22Rv1 (cell line): Measurements from ENCODE around the gene SLC44A2.

Source experiments
- CTCF ChIP-seq: fragments of 450-650 bp; IDR thresholded peaks from 2 replicates; pipeline ENCODE4 v1.5.1; 2017; ENCODE audit warnings: mild to moderate bottlenecking
- ZFX ChIP-seq: fragments of 450-650 bp; IDR thresholded peaks from 2 replicates; pipeline ENCODE4 v1.6.1; 2017; ENCODE audit warnings: antibody characterized with exemption, borderline replicate concordance

- no peak for TF ChIP-seq CTCF
- no peak for TF ChIP-seq ZFX
These were observed 21.4 kb upstream of the SLC44A2 start for GRCh38 chr19:10603873-10604459.
